Cerebellar nuclear complex (tissue), 1 donor: ENCODE data around the gene HIC2.
"Not testable (repeated sequence)": the region's sequence is repeated elsewhere in the genome, so short reads cannot be mapped to it uniquely, and the experiment has no call there.

Experiments
- DNase-seq, 2 experiments: peaks; one replicate each; lab custom pipeline; 2025; lab: John Stamatoyannopoulos, UW

Gene HIC2

GRCh38 chr22:21493789-21494782 lies 76.9 kb downstream of the HIC2 start:
- DNase-seq = not testable (repeated sequence)

GRCh38 chr22:21497984-21498383 lies 80.8 kb downstream of the HIC2 start:
- DNase-seq = not testable (repeated sequence)

- not testable (repeated sequence) for DNase-seq
Observed at GRCh38 chr22:21498489-21498888, 81.3 kb downstream of the HIC2 start.

- DNase-seq = not testable (repeated sequence)
Observed at GRCh38 chr22:21499623-21500506, 82.7 kb downstream of the HIC2 start.
